Kidney epithelial cell (primary cell): ENCODE data around the gene LCOR. TPM values are rescaled to one million over a fixed set of nuclear protein-coding genes. Genes with fewer than 3 reads are reported as not detected.

ENCODE experiments used
- DNase-seq: peaks from one replicate; pipeline ENCODE4 v3.0.0-alpha.2; 2010; ENCODE audit warnings: low read depth
- H3K27me3 ChIP-seq: 2 replicates; pipeline ENCODE4 v1.6.0; 2011; ENCODE audit warnings: low read length; ENCODE audit not compliant: control insufficient read depth, insufficient read depth
- H3K36me3 ChIP-seq: 2 replicates; pipeline ENCODE4 v1.5.1; 2011; ENCODE audit warnings: low read length; ENCODE audit not compliant: control insufficient read depth, insufficient read depth
- H3K4me3 ChIP-seq: 2 replicates; pipeline ENCODE4 v1.5.1; 2011; ENCODE audit warnings: low read depth, mild to moderate bottlenecking, control low read depth, low read length
- total RNA-seq: library from RNA; depleted of rRNA; stranded (reverse); fragments of >200 nt; gene quantifications from 2 replicates; pipeline ENCODE4 v1.2.3, GENCODE V29; 2015
- TF ChIP-seq, protein P1 (sequence below): IDR thresholded peaks from 2 replicates; pipeline ENCODE4 v1.5.1; 2011; ENCODE audit warnings: mild to moderate bottlenecking, moderate library complexity, low read length, control low read depth, inconsistent platforms; ENCODE audit not compliant: insufficient read depth, poor library complexity, severe bottlenecking

The LCOR gene
- total RNA-seq, 1 donor from 2014 or later = 29.8 TPM

DNA sequence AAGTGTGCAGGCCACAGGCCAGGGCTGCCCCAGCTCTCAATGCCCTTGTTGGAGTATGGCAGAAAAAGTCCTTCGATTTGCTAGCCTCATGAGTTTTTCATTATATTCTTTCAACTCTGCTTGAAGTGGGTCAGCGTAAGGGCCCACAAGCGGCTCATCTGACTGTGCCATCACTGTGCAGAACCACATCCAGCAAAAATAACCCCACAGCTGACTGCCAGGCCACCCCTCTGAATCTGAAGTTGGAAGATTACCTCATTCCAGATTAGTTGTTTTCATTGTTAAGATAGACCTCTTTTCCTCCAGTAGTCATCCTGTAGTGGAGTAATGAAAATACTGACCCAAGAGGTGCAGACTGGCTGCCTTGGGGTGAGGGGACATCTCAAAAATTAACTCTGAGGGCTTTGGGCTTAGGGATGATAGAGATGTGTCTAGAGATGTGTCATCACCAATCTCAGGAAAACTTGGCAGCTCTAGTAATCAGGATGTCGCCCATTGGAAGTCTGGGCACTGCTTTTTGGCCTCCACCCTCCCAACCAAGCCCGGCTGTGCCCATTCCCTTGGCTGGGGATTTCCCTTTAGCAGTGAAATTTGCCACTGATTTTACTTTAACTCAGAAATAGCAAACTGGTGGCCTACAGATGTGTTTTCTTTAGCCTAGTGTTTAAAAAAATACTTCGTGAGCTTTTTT, 164.3 kb downstream of the LCOR start:
- H3K36me3 ChIP-seq = no peaks in the 10 kb centered on the region
- H3K4me3 ChIP-seq = no peak overlapping the region
- no peaks in the 10 kb centered on the region for H3K27me3 ChIP-seq
- TF ChIP-seq, protein P1, sequence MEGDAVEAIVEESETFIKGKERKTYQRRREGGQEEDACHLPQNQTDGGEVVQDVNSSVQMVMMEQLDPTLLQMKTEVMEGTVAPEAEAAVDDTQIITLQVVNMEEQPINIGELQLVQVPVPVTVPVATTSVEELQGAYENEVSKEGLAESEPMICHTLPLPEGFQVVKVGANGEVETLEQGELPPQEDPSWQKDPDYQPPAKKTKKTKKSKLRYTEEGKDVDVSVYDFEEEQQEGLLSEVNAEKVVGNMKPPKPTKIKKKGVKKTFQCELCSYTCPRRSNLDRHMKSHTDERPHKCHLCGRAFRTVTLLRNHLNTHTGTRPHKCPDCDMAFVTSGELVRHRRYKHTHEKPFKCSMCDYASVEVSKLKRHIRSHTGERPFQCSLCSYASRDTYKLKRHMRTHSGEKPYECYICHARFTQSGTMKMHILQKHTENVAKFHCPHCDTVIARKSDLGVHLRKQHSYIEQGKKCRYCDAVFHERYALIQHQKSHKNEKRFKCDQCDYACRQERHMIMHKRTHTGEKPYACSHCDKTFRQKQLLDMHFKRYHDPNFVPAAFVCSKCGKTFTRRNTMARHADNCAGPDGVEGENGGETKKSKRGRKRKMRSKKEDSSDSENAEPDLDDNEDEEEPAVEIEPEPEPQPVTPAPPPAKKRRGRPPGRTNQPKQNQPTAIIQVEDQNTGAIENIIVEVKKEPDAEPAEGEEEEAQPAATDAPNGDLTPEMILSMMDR = no peak
- DNase-seq = no peak

DNA sequence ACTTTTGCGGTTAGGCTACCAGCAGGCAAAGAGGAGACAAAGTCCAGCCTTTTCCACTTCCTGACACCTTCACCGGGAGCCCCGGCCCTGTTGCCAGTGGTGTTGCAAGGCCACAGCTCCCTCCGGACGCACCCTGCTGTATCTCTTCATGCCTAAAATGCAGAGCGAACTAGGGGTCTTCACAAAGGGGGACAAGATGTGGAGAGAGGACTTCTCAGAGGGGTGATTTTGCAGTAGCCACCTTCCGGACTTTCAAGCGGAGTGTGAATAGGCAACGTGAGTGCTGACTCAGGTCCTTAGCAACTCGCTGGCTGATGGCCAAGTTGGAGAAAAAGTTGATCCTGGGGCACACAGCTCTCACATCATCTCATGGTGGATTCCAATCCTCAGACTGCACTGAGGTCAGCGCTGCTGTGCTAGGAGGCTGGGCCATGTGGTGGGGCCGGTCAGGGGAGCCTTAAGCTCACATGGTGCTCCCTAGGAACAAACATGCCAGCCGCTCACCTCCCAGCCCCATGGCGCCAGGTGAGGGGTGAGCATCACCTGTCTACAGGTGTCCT, 166.3 kb downstream of the LCOR start:
- Histone ChIP-seq H3K4me3 (no peak overlapping the region), H3K36me3 (no peaks in the 10 kb centered on the region), H3K27me3 (no peaks in the 10 kb centered on the region)
- TF ChIP-seq, protein P1 = no peak
- no peak for DNase-seq

DNA sequence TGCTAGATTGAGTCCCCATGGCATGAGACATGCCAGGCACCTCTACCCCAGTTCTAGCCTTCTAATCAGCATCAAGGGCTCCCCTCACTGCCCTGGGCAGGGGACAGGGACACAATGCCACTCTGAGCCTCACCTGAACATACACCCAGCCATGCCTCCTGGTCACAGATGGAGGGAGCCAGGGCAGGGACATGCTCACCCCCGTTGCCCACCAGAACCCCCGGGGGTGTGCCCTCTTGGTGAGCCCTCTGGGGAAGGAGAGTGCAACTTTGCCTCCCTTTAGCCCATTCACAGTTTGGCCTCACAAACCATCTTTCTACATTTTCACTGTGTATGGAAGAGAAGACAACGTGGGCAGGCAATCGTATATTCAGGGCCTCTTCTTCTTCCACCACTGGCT, 167.2 kb downstream of the LCOR start:
- Histone ChIP-seq H3K27me3 (no peaks in the 10 kb centered on the region), H3K36me3 (no peaks in the 10 kb centered on the region), H3K4me3 (no peak overlapping the region)
- TF ChIP-seq, protein P1 = no peak
- DNase-seq = no peak

DNA sequence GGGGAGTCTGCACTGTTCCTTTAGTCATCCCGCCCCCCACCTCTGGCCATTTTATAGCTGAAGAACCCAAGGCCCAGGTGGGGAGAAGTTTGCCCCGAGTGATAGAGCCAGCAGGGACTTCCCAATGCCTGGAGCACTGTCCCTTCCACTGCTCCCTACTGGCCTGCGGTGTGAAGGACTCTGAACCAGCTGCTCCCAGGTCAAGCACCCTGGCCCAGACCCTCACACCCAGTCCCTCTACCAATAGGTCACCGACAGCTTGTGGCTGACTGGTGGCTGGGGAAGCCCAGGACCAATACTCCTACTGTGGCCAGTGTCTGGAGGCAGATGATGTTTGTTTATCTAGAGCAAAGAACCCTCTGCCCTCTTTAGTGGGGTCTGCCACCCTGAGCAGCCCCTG, 167.9 kb downstream of the LCOR start:
- Histone ChIP-seq H3K27me3 (no peaks in the 10 kb centered on the region), H3K36me3 (no peaks in the 10 kb centered on the region), H3K4me3 (no peak overlapping the region)
- no peak for DNase-seq
- TF ChIP-seq, protein P1 = no peak

DNA sequence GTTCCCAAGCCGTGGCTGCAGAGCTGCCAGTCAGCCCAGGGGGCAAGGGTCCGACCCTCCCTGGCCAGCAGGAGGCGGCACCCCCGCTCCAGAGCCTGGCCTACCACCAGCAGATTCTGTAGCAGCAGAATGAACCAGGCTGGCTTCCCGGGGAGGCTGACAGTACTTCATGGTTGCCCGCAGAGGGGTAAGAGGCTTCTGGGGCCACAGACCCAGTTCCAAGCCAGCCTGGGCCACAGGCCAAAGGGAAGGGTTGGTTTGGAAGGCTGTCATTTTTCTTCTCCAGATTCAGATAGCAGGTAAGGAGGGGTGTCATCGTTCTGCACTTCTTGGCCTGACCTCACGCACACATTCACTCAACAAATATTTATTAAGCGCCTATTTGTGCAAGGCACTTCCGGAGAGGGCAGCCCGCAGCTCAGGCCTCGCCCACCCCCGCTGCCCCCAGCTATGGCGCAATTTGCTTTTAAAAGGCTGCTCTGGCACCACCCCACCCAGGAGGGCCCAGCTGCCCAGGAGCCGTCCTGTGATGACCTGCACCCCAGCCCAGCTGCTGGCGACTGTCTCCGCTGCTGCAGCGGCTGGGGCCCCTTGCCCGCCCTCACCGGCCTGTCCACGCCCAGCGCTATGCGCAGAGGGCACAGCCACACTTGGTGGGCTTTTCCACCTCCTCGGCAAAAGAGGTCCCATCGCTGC, 168.5 kb downstream of the LCOR start:
- Histone ChIP-seq H3K4me3 (no peak overlapping the region), H3K36me3 (no peaks in the 10 kb centered on the region), H3K27me3 (no peaks in the 10 kb centered on the region)
- DNase-seq = no peak
- TF ChIP-seq, protein P1 = no peak
